ENCODE results near the gene HOXA7. TPM values are rescaled to one million over a fixed set of nuclear protein-coding genes. Genes with fewer than 3 reads are reported as not detected.

HOXA7 gene
- total RNA-seq, 4 donors from 2014 or later = 3.3 to 11.8 (median 5.7) TPM

- Histone ChIP-seq H3K9me3 (no peaks in the 10 kb centered on the region), H3K4me1 (peaks cover 4 to 42% (median 25%) of the 10 kb centered on the region in 4 donors), H3K36me3 (no peaks in the 10 kb centered on the region), H3K27ac (no peak overlapping the region), H3K4me3 (no peak overlapping the region), H3K27me3 (peaks cover 4 to 87% of the 10 kb centered on the region in 2 donors)
- no peak for DNase-seq
- TF ChIP-seq POLR2A (IDR thresholded peaks at IDR 0.05) (no peak), CTCF (IDR thresholded peaks at IDR 0.05) (no peak)
These were observed 33.7 kb upstream of the HOXA7 start for GRCh38 chr7:27189997-27190748.

GRCh38 chr7:27189295-27189996, 33.0 kb upstream of the HOXA7 start:
- no peak for TF ChIP-seq POLR2A (IDR thresholded peaks at IDR 0.05)
- TF ChIP-seq CTCF (IDR thresholded peaks at IDR 0.05) = no peak
- H3K27me3 ChIP-seq = peaks cover 4 to 86% of the 10 kb centered on the region in 2 donors
- H3K27ac ChIP-seq = no peak overlapping the region
- no peaks in the 10 kb centered on the region for H3K36me3 ChIP-seq
- H3K9me3 ChIP-seq = no peaks in the 10 kb centered on the region
- peak in 2 of 3 donors; percentile 42 to 50 for DNase-seq
- H3K4me1 ChIP-seq = peaks cover 4 to 49% (median 28%) of the 10 kb centered on the region in 4 donors
- H3K4me3 ChIP-seq = peak overlapping the region in 2 of 4 donors; percentile 9 to 33

- Histone ChIP-seq H3K27ac (no peak overlapping the region), H3K4me3 (peak overlapping the region in 3 of 4 donors; percentile 9 to 33 (median 21)), H3K4me1 (peaks cover 9 to 57% (median 35%) of the 10 kb centered on the region in 4 donors), H3K36me3 (no peaks in the 10 kb centered on the region), H3K27me3 (peaks cover 8 to 85% of the 10 kb centered on the region in 2 donors), H3K9me3 (no peaks in the 10 kb centered on the region)
- TF ChIP-seq CTCF (IDR thresholded peaks at IDR 0.05) (no peak), POLR2A (IDR thresholded peaks at IDR 0.05) (no peak)
- peak; percentile 47 to 77 (median 59) for DNase-seq
These were observed 32.2 kb upstream of the HOXA7 start for GRCh38 chr7:27188386-27189294.

- Histone ChIP-seq H3K4me1 (peaks cover 9 to 51% (median 28%) of the 10 kb centered on the region in 4 donors), H3K9me3 (no peaks in the 10 kb centered on the region), H3K27me3 (peaks cover 8 to 85% of the 10 kb centered on the region in 2 donors), H3K27ac (no peak overlapping the region), H3K4me3 (peak overlapping the region in 2 of 4 donors; percentile 9 to 33), H3K36me3 (no peaks in the 10 kb centered on the region)
- TF ChIP-seq POLR2A (IDR thresholded peaks at IDR 0.05) (no peak), CTCF (IDR thresholded peaks at IDR 0.05) (no peak)
- DNase-seq = peak in 2 of 3 donors; percentile 42 to 50
These were observed 31.3 kb upstream of the HOXA7 start for GRCh38 chr7:27187475-27188385.

Measured in Peyer's patch (tissue), 4 donors.